Measurements from ENCODE around the gene FZD10. TPM values are rescaled to one million over a fixed set of nuclear protein-coding genes. Genes with fewer than 3 reads are reported as not detected.

The FZD10 gene
- total RNA-seq, 1 donor from 2014 or later, result 1.9 TPM

GRCh38 chr12:130138478-130138877 is 23.8 kb upstream of the FZD10 start:
- intact Hi-C loops (cut with DNase I), result no loop called here
- no peaks in the 10 kb centered on the region for H3K9me3 ChIP-seq

GRCh38 chr12:130139567-130140421 is 22.5 kb upstream of the FZD10 start:
- DNase-seq, result no peak
- no peak for ATAC-seq
- intact Hi-C loops (cut with DNase I), result no loop called here

More at GRCh38 chr12:130138478-130138877, 23.8 kb upstream of the FZD10 start:
- DNase-seq (no peak), ATAC-seq (no peak)
- no peak overlapping the region for H3K4me3 ChIP-seq
- peaks cover 3% of the 10 kb centered on the region for H3K27me3 ChIP-seq (ENCODE audit: low read depth)
- H3K27ac ChIP-seq, result no peak overlapping the region
- H3K4me1 ChIP-seq, result no peaks in the 10 kb centered on the region
- H3K36me3 ChIP-seq, result no peaks in the 10 kb centered on the region
- TF ChIP-seq, protein P1, sequence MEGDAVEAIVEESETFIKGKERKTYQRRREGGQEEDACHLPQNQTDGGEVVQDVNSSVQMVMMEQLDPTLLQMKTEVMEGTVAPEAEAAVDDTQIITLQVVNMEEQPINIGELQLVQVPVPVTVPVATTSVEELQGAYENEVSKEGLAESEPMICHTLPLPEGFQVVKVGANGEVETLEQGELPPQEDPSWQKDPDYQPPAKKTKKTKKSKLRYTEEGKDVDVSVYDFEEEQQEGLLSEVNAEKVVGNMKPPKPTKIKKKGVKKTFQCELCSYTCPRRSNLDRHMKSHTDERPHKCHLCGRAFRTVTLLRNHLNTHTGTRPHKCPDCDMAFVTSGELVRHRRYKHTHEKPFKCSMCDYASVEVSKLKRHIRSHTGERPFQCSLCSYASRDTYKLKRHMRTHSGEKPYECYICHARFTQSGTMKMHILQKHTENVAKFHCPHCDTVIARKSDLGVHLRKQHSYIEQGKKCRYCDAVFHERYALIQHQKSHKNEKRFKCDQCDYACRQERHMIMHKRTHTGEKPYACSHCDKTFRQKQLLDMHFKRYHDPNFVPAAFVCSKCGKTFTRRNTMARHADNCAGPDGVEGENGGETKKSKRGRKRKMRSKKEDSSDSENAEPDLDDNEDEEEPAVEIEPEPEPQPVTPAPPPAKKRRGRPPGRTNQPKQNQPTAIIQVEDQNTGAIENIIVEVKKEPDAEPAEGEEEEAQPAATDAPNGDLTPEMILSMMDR (IDR thresholded peaks at IDR 0.05), result no peak

DNA sequence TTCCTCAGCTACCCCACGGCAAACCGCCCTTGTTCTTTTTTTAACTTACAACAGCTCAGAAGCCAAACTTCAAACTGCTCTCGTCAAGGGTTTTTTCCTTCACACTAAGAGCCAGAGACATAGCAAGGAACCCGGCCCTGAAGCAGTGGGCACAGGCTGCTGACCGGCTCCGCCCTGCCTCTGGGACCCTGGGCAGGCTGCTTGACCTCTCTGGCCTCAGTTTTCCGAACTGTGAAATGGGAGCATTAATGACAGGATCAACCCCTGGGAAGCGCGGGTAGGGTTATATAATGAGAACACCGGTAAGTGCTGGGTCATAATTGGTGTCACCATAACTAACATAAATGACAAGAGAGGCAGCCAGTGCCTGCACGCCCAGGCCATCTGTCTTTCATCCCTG is 21.2 kb upstream of the FZD10 start:
- peaks cover 3% of the 10 kb centered on the region for H3K27me3 ChIP-seq (ENCODE audit: low read depth)
- H3K4me1 ChIP-seq, result no peaks in the 10 kb centered on the region
- H3K4me3 ChIP-seq, result no peak overlapping the region
- H3K27ac ChIP-seq, result no peak overlapping the region
- intact Hi-C loops (cut with DNase I), result no loop called here
- no peaks in the 10 kb centered on the region for H3K36me3 ChIP-seq
- DNase-seq, result no peak
- no peak for ATAC-seq
- H3K9me3 ChIP-seq, result no peaks in the 10 kb centered on the region
- TF ChIP-seq, protein P1 (IDR thresholded peaks at IDR 0.05), result no peak

More at GRCh38 chr12:130139567-130140421, 22.5 kb upstream of the FZD10 start:
- Histone ChIP-seq H3K27me3 (ENCODE audit: low read depth) (peaks cover 3% of the 10 kb centered on the region), H3K36me3 (no peaks in the 10 kb centered on the region), H3K4me1 (no peaks in the 10 kb centered on the region), H3K9me3 (no peaks in the 10 kb centered on the region), H3K4me3 (no peak overlapping the region), H3K27ac (no peak overlapping the region)
- TF ChIP-seq, protein P1 (IDR thresholded peaks at IDR 0.05), result no peak

GRCh38 chr12:130141901-130142683 is 20.2 kb upstream of the FZD10 start:
- TF ChIP-seq, protein P1 (IDR thresholded peaks at IDR 0.05), result no peak
- no peak for ATAC-seq
- H3K9me3 ChIP-seq, result no peaks in the 10 kb centered on the region
- H3K27ac ChIP-seq, result no peak overlapping the region
- peaks cover 3% of the 10 kb centered on the region for H3K27me3 ChIP-seq (ENCODE audit: low read depth)
- H3K4me1 ChIP-seq, result no peaks in the 10 kb centered on the region
- DNase-seq, result no peak
- H3K4me3 ChIP-seq, result no peak overlapping the region
- H3K36me3 ChIP-seq, result no peaks in the 10 kb centered on the region
- intact Hi-C loops (cut with DNase I), result no loop called here

- intact Hi-C loops (cut with DNase I), result no loop called here
Measured at GRCh38 chr12:130142736-130143135, 19.5 kb upstream of the FZD10 start.

More at GRCh38 chr12:130142736-130143135, 19.5 kb upstream of the FZD10 start:
- H3K4me3 ChIP-seq, result no peak overlapping the region
- peak; percentile 30 for DNase-seq
- no peak overlapping the region for H3K27ac ChIP-seq
- H3K4me1 ChIP-seq, result no peaks in the 10 kb centered on the region
- H3K27me3 ChIP-seq (ENCODE audit: low read depth), result peaks cover 3% of the 10 kb centered on the region
- TF ChIP-seq, protein P1 (IDR thresholded peaks at IDR 0.05), result no peak
- no peaks in the 10 kb centered on the region for H3K36me3 ChIP-seq
- ATAC-seq, result no peak
- H3K9me3 ChIP-seq, result no peaks in the 10 kb centered on the region

All from lower lobe of right lung (tissue), 2 donors.